HEK293 (cell line): ENCODE data around the gene OR10A3.

Source experiments
- CTCF ChIA-PET: fragments of 350-600 bp; formaldehyde crosslinking; extraction: SDS; loops from one replicate; lab custom pipeline; 2021; ENCODE audit warnings: antibody characterized with exemption; lab: Yijun Ruan, JAX
- POLR2A ChIA-PET: fragments of 300-600 bp; formaldehyde crosslinking; extraction: SDS; loops from one replicate; lab custom pipeline; 2020; ENCODE audit warnings: antibody characterized with exemption, inconsistent platforms; lab: Yijun Ruan, JAX
- H3K27ac ChIP-seq: fragments of 200-500 bp; sonication (Bioruptor generic); 2 replicates; pipeline ENCODE4 v1.5.1; 2014; ENCODE audit warnings: low read depth, low read length, control low read depth, inconsistent platforms; ENCODE audit errors: extremely low read depth
- H3K36me3 ChIP-seq, 2 experiments: fragments of 200-500 bp in 1 of 2; sonication (Bioruptor generic) in 1 of 2; 1 replicate in 1 of 2; 2 replicates in 1 of 2; pipeline ENCODE4 v1.5.1; 2014 to 2017; ENCODE audit warnings: inconsistent platforms in 2 of 2, low read length in 2 of 2; ENCODE audit not compliant: control insufficient read depth in 2 of 2, insufficient read depth in 1 of 2
- H3K4me1 ChIP-seq: fragments of 200-500 bp; sonication (Bioruptor generic); 2 replicates; pipeline ENCODE4 v1.5.1; 2014; ENCODE audit warnings: mild to moderate bottlenecking, low read length, inconsistent platforms; ENCODE audit not compliant: control insufficient read depth, insufficient read depth
- H3K4me3 ChIP-seq: 2 replicates; pipeline ENCODE4 v1.5.1; 2011; ENCODE audit warnings: low read depth, mild to moderate bottlenecking, control low read depth, low read length, moderate library complexity
- H3K9me3 ChIP-seq: fragments of 200-500 bp; sonication (Bioruptor generic); 2 replicates; pipeline ENCODE4 v1.5.1; 2014; ENCODE audit warnings: low read depth, low read length, inconsistent platforms; ENCODE audit not compliant: control insufficient read depth, insufficient read depth
- FEZF1 ChIP-seq: fragments of 450-650 bp; formaldehyde crosslinking; IDR thresholded peaks from 2 replicates; pipeline ENCODE4 v1.5.1; 2016; ENCODE audit warnings: missing biosample characterization, missing genetic modification characterization
- GLI2 ChIP-seq: fragments of 450-650 bp; formaldehyde crosslinking; IDR thresholded peaks from 2 replicates; pipeline ENCODE4; 2017; ENCODE audit warnings: missing biosample characterization, missing genetic modification characterization, low read depth, borderline replicate concordance
- HOXD13 ChIP-seq: sonication (generic); formaldehyde crosslinking; IDR thresholded peaks from 2 replicates; pipeline ENCODE4 v1.8.0; 2022; ENCODE audit warnings: missing genetic modification reagents, borderline replicate concordance
- SP2 ChIP-seq: fragments of 450-650 bp; formaldehyde crosslinking; IDR thresholded peaks from 2 replicates; pipeline ENCODE4 v1.5.1; 2016; ENCODE audit warnings: missing biosample characterization, missing genetic modification characterization
- ZBTB21 ChIP-seq: fragments of 450-650 bp; formaldehyde crosslinking; IDR thresholded peaks from 2 replicates; pipeline ENCODE4 v1.5.1; 2017; ENCODE audit warnings: missing biosample characterization, missing genetic modification characterization
- ZNF114 ChIP-seq: fragments of 450-650 bp; formaldehyde crosslinking; IDR thresholded peaks from 2 replicates; pipeline ENCODE4 v1.5.0; 2017; ENCODE audit warnings: missing biosample characterization, missing genetic modification characterization
- ZNF146 ChIP-seq: fragments of 450-650 bp; formaldehyde crosslinking; IDR thresholded peaks from 2 replicates; pipeline ENCODE4 v1.5.1; 2016; ENCODE audit warnings: missing biosample characterization, missing genetic modification characterization
- ZNF221 ChIP-seq: fragments of 450-650 bp; formaldehyde crosslinking; IDR thresholded peaks from 2 replicates; pipeline ENCODE4 v1.5.1; 2017; ENCODE audit warnings: missing biosample characterization, missing genetic modification characterization, borderline replicate concordance
- ZNF341 ChIP-seq: fragments of 450-650 bp; formaldehyde crosslinking; IDR thresholded peaks from 2 replicates; pipeline ENCODE4; 2016; ENCODE audit warnings: low read depth, missing biosample characterization, missing genetic modification characterization
- ZNF391 ChIP-seq: fragments of 450-650 bp; formaldehyde crosslinking; IDR thresholded peaks from 2 replicates; pipeline ENCODE4 v1.5.1; 2016; ENCODE audit warnings: low read depth, missing biosample characterization, missing genetic modification characterization, borderline replicate concordance
- ZNF394 ChIP-seq: fragments of 450-650 bp; formaldehyde crosslinking; IDR thresholded peaks from 2 replicates; pipeline ENCODE4 v1.5.1; 2016; ENCODE audit warnings: missing biosample characterization, missing genetic modification characterization, mild to moderate bottlenecking, moderate library complexity, borderline replicate concordance
- ZNF510 ChIP-seq: fragments of 450-650 bp; formaldehyde crosslinking; IDR thresholded peaks from 2 replicates; pipeline ENCODE4 v1.5.1; 2018; ENCODE audit warnings: mild to moderate bottlenecking, missing genetic modification characterization, missing biosample characterization; ENCODE audit not compliant: insufficient replicate concordance
- ZNF558 ChIP-seq: fragments of 450-650 bp; formaldehyde crosslinking; IDR thresholded peaks from 2 replicates; pipeline ENCODE4 v1.5.1; 2016; ENCODE audit warnings: missing biosample characterization, missing genetic modification characterization
- ZNF600 ChIP-seq: fragments of 450-650 bp; formaldehyde crosslinking; IDR thresholded peaks from 2 replicates; pipeline ENCODE4 v1.5.1; 2016; ENCODE audit warnings: missing biosample characterization, missing genetic modification characterization
- ZNF660 ChIP-seq: fragments of 450-650 bp; IDR thresholded peaks from 2 replicates; pipeline ENCODE4 v1.5.1; 2018; ENCODE audit warnings: missing biosample characterization, mild to moderate bottlenecking, missing genetic modification characterization
- ZNF837 ChIP-seq: fragments of 450-650 bp; formaldehyde crosslinking; IDR thresholded peaks from 2 replicates; pipeline ENCODE4 v1.5.1; 2016; ENCODE audit warnings: missing biosample characterization, missing genetic modification characterization
- TF ChIP-seq, protein P1 (sequence below): fragments of 450-650 bp; IDR thresholded peaks from 2 replicates; pipeline ENCODE4 v1.5.1; 2018; ENCODE audit warnings: missing biosample characterization, mild to moderate bottlenecking, missing genetic modification characterization
- TF ChIP-seq, protein P2 (sequence below): fragments of 450-650 bp; formaldehyde crosslinking; conservative IDR thresholded peaks from 2 replicates; pipeline ENCODE4 v1.5.1; 2016; ENCODE audit warnings: low read depth, missing biosample characterization, missing genetic modification characterization
- TF ChIP-seq, protein P3 (sequence below): fragments of 450-650 bp; formaldehyde crosslinking; IDR thresholded peaks from 2 replicates; pipeline ENCODE4 v1.5.1; 2016; ENCODE audit warnings: missing biosample characterization, missing genetic modification characterization
- TF ChIP-seq, protein P4 (sequence below): fragments of 450-650 bp; formaldehyde crosslinking; IDR thresholded peaks from 2 replicates; pipeline ENCODE4 v1.5.1; 2016; ENCODE audit warnings: missing biosample characterization, missing genetic modification characterization

Gene OR10A3

DNA sequence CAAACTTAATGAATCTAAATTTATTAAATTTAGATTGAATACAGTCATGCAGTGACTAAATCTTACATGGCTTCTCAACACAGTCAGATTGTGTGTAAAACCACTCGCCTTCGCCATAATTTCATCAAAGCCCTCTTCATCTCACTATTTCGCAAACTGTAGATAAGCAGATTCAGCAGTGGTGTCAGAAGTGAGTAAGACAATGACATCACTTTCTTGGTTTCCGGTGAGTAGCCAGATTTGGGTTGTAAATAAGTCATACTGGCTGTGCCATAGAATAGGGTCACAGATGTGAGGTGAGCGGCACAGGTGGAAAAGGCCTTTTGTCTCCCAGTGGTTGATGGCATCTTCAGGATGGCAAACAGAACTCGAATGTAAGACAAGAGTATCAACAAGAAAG, 13.9 kb downstream of the OR10A3 start:
- H3K36me3 ChIP-seq, result no peaks in the 10 kb centered on the region
- H3K27ac ChIP-seq, result no peak overlapping the region
- TF ChIP-seq ZNF837 (tag by site-specific recombination) (no peak), FEZF1 (tag by site-specific recombination) (no peak), HOXD13 (CRISPR knock-in tag) (no peak), ZBTB21 (tag by site-specific recombination) (no peak; the same call in 1 of the 2 replicates), ZNF600 (tag by site-specific recombination) (no peak), ZNF558 (tag by site-specific recombination) (no peak), ZNF341 (tag by site-specific recombination) (no peak), ZNF146 (tag by site-specific recombination) (no peak), ZNF660 (tag by site-specific recombination) (no peak), ZNF114 (no peak), ZNF391 (tag by site-specific recombination) (no peak), ZNF510 (tag by site-specific recombination) (no peak), ZNF394 (tag by site-specific recombination) (no peak), SP2 (no peak), ZNF221 (tag by site-specific recombination) (no peak), GLI2 (tag by site-specific recombination) (no peak)
- TF ChIP-seq, protein P1, sequence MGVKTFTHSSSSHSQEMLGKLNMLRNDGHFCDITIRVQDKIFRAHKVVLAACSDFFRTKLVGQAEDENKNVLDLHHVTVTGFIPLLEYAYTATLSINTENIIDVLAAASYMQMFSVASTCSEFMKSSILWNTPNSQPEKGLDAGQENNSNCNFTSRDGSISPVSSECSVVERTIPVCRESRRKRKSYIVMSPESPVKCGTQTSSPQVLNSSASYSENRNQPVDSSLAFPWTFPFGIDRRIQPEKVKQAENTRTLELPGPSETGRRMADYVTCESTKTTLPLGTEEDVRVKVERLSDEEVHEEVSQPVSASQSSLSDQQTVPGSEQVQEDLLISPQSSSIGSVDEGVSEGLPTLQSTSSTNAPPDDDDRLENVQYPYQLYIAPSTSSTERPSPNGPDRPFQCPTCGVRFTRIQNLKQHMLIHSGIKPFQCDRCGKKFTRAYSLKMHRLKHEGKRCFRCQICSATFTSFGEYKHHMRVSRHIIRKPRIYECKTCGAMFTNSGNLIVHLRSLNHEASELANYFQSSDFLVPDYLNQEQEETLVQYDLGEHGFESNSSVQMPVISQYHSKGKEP (tag by site-specific recombination), result no peak
- TF ChIP-seq, protein P2, sequence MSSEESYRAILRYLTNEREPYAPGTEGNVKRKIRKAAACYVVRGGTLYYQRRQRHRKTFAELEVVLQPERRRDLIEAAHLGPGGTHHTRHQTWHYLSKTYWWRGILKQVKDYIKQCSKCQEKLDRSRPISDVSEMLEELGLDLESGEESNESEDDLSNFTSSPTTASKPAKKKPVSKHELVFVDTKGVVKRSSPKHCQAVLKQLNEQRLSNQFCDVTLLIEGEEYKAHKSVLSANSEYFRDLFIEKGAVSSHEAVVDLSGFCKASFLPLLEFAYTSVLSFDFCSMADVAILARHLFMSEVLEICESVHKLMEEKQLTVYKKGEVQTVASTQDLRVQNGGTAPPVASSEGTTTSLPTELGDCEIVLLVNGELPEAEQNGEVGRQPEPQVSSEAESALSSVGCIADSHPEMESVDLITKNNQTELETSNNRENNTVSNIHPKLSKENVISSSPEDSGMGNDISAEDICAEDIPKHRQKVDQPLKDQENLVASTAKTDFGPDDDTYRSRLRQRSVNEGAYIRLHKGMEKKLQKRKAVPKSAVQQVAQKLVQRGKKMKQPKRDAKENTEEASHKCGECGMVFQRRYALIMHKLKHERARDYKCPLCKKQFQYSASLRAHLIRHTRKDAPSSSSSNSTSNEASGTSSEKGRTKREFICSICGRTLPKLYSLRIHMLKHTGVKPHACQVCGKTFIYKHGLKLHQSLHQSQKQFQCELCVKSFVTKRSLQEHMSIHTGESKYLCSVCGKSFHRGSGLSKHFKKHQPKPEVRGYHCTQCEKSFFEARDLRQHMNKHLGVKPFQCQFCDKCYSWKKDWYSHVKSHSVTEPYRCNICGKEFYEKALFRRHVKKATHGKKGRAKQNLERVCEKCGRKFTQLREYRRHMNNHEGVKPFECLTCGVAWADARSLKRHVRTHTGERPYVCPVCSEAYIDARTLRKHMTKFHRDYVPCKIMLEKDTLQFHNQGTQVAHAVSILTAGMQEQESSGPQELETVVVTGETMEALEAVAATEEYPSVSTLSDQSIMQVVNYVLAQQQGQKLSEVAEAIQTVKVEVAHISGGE (tag by site-specific recombination), result no peak
- TF ChIP-seq, protein P3, sequence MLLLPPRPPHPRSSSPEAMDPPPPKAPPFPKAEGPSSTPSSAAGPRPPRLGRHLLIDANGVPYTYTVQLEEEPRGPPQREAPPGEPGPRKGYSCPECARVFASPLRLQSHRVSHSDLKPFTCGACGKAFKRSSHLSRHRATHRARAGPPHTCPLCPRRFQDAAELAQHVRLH (tag by site-specific recombination), result no peak
- TF ChIP-seq, protein P4, sequence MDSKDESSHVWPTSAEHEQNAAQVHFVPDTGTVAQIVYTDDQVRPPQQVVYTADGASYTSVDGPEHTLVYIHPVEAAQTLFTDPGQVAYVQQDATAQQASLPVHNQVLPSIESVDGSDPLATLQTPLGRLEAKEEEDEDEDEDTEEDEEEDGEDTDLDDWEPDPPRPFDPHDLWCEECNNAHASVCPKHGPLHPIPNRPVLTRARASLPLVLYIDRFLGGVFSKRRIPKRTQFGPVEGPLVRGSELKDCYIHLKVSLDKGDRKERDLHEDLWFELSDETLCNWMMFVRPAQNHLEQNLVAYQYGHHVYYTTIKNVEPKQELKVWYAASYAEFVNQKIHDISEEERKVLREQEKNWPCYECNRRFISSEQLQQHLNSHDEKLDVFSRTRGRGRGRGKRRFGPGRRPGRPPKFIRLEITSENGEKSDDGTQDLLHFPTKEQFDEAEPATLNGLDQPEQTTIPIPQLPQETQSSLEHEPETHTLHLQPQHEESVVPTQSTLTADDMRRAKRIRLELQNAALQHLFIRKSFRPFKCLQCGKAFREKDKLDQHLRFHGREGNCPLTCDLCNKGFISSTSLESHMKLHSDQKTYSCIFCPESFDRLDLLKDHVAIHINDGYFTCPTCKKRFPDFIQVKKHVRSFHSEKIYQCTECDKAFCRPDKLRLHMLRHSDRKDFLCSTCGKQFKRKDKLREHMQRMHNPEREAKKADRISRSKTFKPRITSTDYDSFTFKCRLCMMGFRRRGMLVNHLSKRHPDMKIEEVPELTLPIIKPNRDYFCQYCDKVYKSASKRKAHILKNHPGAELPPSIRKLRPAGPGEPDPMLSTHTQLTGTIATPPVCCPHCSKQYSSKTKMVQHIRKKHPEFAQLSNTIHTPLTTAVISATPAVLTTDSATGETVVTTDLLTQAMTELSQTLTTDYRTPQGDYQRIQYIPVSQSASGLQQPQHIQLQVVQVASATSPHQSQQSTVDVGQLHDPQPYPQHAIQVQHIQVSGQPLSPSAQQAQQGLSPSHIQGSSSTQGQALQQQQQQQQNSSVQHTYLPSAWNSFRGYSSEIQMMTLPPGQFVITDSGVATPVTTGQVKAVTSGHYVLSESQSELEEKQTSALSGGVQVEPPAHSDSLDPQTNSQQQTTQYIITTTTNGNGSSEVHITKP (tag by site-specific recombination), result no peak
- no peak overlapping the region for H3K4me3 ChIP-seq
- H3K4me1 ChIP-seq, result no peaks in the 10 kb centered on the region
- H3K9me3 ChIP-seq, result no peaks in the 10 kb centered on the region
- ChIA-PET POLR2A (no interaction called here), CTCF (no interaction called here)
